NB4 (cell line): Measurements from ENCODE around the gene PARD6G.

Experiments used
- MYC ChIP-seq: IDR thresholded peaks from 2 replicates; pipeline ENCODE4 v1.6.1; 2011; ENCODE audit warnings: low read depth, low read length
- POLR2A ChIP-seq: IDR thresholded peaks from 2 replicates; pipeline ENCODE4 v1.6.1; 2011; ENCODE audit warnings: mild to moderate bottlenecking; ENCODE audit not compliant: insufficient read length; ENCODE audit errors: extremely low read depth
- TF ChIP-seq, protein P1 (sequence below): IDR thresholded peaks from one replicate; pipeline ENCODE4 v1.5.1; 2012; ENCODE audit warnings: low read depth, low read length
- TF ChIP-seq, protein P2 (sequence below): IDR thresholded peaks from 2 replicates; pipeline ENCODE4 v1.6.1; 2011; ENCODE audit warnings: low read depth, low read length

DNA sequence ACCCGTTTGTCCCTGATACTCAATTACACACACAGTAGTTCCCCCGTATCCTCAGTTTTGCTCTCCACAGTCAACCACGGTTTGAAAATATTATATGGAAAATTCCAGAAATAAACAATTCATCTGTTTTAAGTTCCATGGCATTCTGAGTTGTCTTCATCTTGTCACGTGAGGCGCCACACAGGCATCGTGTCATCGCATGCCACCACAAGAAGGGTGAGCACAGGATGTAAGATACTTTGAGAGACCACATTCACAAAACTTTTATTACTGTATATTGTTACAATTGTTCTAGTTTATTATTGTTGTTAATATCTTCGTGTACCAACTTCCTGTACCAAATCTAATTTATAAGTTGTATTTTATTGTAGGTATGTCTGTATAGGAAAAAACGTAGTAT is 120.5 kb downstream of the PARD6G start:
- TF ChIP-seq POLR2A (no peak), MYC (no peak)
- TF ChIP-seq, protein P1, sequence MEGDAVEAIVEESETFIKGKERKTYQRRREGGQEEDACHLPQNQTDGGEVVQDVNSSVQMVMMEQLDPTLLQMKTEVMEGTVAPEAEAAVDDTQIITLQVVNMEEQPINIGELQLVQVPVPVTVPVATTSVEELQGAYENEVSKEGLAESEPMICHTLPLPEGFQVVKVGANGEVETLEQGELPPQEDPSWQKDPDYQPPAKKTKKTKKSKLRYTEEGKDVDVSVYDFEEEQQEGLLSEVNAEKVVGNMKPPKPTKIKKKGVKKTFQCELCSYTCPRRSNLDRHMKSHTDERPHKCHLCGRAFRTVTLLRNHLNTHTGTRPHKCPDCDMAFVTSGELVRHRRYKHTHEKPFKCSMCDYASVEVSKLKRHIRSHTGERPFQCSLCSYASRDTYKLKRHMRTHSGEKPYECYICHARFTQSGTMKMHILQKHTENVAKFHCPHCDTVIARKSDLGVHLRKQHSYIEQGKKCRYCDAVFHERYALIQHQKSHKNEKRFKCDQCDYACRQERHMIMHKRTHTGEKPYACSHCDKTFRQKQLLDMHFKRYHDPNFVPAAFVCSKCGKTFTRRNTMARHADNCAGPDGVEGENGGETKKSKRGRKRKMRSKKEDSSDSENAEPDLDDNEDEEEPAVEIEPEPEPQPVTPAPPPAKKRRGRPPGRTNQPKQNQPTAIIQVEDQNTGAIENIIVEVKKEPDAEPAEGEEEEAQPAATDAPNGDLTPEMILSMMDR: no peak
- TF ChIP-seq, protein P2, sequence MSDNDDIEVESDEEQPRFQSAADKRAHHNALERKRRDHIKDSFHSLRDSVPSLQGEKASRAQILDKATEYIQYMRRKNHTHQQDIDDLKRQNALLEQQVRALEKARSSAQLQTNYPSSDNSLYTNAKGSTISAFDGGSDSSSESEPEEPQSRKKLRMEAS: no peak
